ENCODE results near the gene SULT4A1.

SULT4A1 gene

DNA sequence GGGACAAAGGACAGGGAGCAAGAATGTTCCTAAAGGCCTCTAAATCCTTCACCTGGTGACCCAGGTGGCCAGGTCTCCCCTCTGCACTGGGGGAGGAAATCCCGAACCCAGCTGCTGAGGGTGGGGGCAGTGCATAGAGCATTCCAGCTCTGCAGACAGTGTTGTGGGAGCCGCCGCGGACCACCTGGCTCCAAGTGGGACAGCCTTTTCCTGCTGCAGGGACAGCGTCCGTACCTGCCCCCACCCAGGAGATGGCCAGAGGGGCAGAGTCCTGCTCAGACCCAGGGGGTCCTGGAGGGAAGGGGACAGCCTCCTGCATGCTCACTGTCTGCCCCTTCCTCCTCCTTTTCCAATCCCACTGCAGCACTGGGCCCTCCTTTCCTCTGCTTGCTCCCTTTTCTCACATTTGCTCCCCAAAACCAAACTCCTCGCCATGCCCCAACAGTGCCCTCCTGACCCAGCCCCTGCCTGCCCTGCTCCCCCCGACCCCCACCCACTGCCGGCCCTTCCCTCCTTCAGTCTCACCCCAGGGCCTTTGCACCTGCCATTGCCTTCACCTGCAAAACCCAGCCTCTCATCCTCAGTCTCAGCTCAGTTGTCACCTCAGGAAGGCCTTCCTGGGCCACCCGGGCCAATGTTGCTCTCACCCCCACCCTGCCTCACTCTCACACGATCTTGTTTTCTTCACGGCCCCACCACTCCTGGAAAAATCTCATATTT is 16.7 kb upstream of the SULT4A1 start:
- no peak for ATAC-seq
- TF ChIP-seq ISL1 (CRISPR knock-in tag; IDR thresholded peaks at IDR 0.05) (no peak), CSRNP3 (CRISPR knock-in tag; IDR thresholded peaks at IDR 0.05) (no peak), BACH2 (CRISPR knock-in tag; IDR thresholded peaks at IDR 0.05; ENCODE audit: borderline replicate concordance) (no peak), PATZ1 (CRISPR knock-in tag; IDR thresholded peaks at IDR 0.05; ENCODE audit: borderline replicate concordance) (no peak), ZNF565 (CRISPR knock-in tag; conservative IDR thresholded peaks at IDR 0.05; ENCODE audit: low read depth) (no peak), CSDC2 (CRISPR knock-in tag; IDR thresholded peaks at IDR 0.05) (no peak), ZNF70 (CRISPR knock-in tag; IDR thresholded peaks at IDR 0.05) (no peak), PPARA (CRISPR knock-in tag; IDR thresholded peaks at IDR 0.05; ENCODE audit: borderline replicate concordance) (no peak), SNAI2 (CRISPR knock-in tag; IDR thresholded peaks at IDR 0.05) (no peak), TOX (CRISPR knock-in tag; IDR thresholded peaks at IDR 0.05; ENCODE audit: borderline replicate concordance) (no peak), TCF4 (CRISPR knock-in tag; IDR thresholded peaks at IDR 0.05; ENCODE audit: borderline replicate concordance) (no peak), ARNTL (CRISPR knock-in tag; IDR thresholded peaks at IDR 0.05; ENCODE audit: borderline replicate concordance, low read depth) (no peak)
- TF ChIP-seq, protein P1, sequence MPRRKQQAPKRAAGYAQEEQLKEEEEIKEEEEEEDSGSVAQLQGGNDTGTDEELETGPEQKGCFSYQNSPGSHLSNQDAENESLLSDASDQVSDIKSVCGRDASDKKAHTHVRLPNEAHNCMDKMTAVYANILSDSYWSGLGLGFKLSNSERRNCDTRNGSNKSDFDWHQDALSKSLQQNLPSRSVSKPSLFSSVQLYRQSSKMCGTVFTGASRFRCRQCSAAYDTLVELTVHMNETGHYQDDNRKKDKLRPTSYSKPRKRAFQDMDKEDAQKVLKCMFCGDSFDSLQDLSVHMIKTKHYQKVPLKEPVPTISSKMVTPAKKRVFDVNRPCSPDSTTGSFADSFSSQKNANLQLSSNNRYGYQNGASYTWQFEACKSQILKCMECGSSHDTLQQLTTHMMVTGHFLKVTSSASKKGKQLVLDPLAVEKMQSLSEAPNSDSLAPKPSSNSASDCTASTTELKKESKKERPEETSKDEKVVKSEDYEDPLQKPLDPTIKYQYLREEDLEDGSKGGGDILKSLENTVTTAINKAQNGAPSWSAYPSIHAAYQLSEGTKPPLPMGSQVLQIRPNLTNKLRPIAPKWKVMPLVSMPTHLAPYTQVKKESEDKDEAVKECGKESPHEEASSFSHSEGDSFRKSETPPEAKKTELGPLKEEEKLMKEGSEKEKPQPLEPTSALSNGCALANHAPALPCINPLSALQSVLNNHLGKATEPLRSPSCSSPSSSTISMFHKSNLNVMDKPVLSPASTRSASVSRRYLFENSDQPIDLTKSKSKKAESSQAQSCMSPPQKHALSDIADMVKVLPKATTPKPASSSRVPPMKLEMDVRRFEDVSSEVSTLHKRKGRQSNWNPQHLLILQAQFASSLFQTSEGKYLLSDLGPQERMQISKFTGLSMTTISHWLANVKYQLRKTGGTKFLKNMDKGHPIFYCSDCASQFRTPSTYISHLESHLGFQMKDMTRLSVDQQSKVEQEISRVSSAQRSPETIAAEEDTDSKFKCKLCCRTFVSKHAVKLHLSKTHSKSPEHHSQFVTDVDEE (CRISPR knock-in tag; IDR thresholded peaks at IDR 0.05): no peak
- TF ChIP-seq, protein P2, sequence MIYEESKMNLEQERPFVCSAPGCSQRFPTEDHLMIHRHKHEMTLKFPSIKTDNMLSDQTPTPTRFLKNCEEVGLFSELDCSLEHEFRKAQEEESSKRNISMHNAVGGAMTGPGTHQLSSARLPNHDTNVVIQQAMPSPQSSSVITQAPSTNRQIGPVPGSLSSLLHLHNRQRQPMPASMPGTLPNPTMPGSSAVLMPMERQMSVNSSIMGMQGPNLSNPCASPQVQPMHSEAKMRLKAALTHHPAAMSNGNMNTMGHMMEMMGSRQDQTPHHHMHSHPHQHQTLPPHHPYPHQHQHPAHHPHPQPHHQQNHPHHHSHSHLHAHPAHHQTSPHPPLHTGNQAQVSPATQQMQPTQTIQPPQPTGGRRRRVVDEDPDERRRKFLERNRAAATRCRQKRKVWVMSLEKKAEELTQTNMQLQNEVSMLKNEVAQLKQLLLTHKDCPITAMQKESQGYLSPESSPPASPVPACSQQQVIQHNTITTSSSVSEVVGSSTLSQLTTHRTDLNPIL (CRISPR knock-in tag; IDR thresholded peaks at IDR 0.05; ENCODE audit: low read depth): no peak
- TF ChIP-seq, protein P3, sequence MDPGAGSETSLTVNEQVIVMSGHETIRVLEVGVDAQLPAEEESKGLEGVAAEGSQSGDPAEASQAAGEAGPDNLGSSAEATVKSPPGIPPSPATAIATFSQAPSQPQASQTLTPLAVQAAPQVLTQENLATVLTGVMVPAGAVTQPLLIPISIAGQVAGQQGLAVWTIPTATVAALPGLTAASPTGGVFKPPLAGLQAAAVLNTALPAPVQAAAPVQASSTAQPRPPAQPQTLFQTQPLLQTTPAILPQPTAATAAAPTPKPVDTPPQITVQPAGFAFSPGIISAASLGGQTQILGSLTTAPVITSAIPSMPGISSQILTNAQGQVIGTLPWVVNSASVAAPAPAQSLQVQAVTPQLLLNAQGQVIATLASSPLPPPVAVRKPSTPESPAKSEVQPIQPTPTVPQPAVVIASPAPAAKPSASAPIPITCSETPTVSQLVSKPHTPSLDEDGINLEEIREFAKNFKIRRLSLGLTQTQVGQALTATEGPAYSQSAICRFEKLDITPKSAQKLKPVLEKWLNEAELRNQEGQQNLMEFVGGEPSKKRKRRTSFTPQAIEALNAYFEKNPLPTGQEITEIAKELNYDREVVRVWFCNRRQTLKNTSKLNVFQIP (CRISPR knock-in tag; IDR thresholded peaks at IDR 0.05; ENCODE audit: borderline replicate concordance, low read depth): no peak

DNA sequence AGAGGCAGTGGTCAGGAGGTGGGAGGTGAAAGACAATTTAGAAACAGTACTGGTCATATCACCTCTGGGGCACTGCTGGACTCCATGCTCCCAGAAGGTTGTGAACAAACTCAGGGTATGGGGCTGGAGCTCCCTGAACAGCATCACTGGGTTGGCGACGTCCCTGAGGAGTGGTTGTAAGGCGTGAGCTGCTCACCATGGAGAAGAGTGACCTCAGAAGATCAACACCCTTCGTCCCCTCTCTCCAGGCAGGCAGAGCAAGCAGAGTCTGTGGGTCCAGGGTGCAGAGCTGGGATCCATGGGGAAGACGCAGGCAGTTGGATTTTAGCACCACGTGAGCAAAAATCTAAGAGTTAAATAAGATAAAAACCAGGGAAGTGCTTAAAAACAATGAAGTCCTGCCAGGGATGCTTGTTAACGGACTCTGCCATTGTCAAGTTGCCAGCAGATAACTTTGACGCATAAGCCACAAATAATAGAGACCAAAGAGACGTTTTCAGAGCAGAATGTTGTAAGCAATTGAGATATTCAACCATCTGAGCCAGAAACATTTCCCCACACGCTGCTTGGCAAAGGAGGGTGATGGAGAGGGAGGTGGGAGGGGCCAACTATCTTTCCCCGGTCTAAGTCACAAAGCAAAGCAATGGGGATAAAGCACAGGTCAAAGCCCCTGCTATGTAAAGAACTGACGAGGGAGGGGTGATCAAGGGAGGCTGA is 15.9 kb upstream of the SULT4A1 start:
- no peak for TF ChIP-seq ZFP3 (CRISPR knock-in tag; IDR thresholded peaks at IDR 0.05)
- TF ChIP-seq, protein P1 (CRISPR knock-in tag; IDR thresholded peaks at IDR 0.05): no peak
- no peak for TF ChIP-seq ZNF565 (CRISPR knock-in tag; conservative IDR thresholded peaks at IDR 0.05; ENCODE audit: low read depth)
- TF ChIP-seq OSR1 (CRISPR knock-in tag; IDR thresholded peaks at IDR 0.05): no peak
- TF ChIP-seq TOX (CRISPR knock-in tag; IDR thresholded peaks at IDR 0.05; ENCODE audit: borderline replicate concordance): no peak
- TF ChIP-seq ISL1 (CRISPR knock-in tag; IDR thresholded peaks at IDR 0.05): no peak
- no peak for TF ChIP-seq SNAI2 (CRISPR knock-in tag; IDR thresholded peaks at IDR 0.05)
- TF ChIP-seq GLIS3 (CRISPR knock-in tag; IDR thresholded peaks at IDR 0.05): no peak
- no peak for TF ChIP-seq ARNTL (CRISPR knock-in tag; IDR thresholded peaks at IDR 0.05; ENCODE audit: borderline replicate concordance, low read depth)
- TF ChIP-seq PPARA (CRISPR knock-in tag; IDR thresholded peaks at IDR 0.05; ENCODE audit: borderline replicate concordance): no peak
- TF ChIP-seq, protein P3 (CRISPR knock-in tag; IDR thresholded peaks at IDR 0.05; ENCODE audit: borderline replicate concordance, low read depth): no peak
- TF ChIP-seq CSRNP3 (CRISPR knock-in tag; IDR thresholded peaks at IDR 0.05): no peak
- no peak for ATAC-seq
